Stimulated activated CD8-positive, alpha-beta memory T cell treated with anti-CD3 and anti-CD28 coated beads, Interleukin-4, amount 100 ng/mL, for 1 hour (primary cell): ENCODE measurements around the gene CCBE1.

Experiments used
- DNase-seq, 2 donors: peaks; one replicate each; pipeline ENCODE4 v3.0.0-alpha.2; 2020; ENCODE audit warnings: low read depth in 2 of 2, low spot score in 1 of 2

The CCBE1 gene

DNA sequence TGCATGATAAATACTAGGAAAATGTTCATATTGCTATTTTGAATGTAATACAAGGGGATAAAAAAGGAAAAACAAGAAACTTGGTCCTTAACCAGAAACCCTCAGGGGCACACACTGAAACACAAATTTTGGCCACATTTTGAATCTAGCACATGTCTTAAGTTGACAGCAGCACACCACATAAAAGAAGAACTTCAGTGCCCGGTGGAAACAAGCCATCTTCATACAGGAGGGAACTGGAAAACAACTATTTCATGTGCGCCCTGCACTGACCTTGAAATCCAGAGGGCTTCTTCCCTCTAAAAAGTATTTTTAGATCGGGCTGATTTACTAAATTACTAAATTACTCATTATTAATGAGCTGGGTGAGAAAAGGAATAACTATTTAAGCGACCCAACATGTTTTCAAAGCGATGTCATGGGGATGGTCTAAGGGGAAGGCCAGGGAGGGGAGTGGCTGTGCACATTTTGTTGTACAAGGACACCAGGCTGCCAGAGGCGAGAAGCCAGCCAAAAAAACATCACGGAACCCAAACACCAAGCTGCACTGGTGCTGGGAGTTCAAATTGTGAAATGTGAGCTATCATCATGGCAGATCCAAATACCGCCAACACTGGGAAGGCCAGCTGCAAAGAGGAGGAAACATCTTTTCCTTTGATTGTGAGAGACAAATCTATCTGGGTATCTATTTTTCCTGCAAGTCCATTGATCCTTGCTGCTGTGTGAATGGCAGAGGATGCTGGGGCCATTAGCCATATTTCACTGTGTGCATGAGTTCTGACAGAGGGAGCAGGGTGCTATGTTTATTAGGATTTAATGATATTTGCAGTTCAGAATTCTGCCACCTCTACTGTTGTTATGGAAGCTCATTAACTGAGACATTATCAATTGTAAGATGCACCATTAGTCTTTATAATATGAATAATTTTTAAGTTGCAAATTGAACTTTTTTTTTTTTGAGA, 187.5 kb downstream of the CCBE1 start:
- DNase-seq: no peak

DNA sequence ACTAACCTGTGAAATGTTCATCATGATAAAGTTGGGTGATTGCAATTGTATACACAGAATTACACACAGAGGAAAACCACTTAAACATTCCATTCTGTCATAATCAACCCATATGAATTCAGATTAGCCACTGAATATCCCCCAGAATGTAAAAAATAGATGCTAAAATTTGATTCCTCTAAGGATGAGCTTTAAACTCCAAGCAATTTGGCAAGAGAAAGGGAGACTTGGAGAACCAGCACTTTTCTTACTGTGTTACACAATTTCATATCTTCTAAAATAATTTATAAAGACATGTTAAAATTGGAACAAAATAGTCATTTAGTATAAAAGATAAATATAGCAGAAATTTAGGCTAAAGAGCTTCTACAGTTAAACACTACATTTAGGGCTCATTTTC, 191.9 kb downstream of the CCBE1 start:
- DNase-seq: no peak

DNA sequence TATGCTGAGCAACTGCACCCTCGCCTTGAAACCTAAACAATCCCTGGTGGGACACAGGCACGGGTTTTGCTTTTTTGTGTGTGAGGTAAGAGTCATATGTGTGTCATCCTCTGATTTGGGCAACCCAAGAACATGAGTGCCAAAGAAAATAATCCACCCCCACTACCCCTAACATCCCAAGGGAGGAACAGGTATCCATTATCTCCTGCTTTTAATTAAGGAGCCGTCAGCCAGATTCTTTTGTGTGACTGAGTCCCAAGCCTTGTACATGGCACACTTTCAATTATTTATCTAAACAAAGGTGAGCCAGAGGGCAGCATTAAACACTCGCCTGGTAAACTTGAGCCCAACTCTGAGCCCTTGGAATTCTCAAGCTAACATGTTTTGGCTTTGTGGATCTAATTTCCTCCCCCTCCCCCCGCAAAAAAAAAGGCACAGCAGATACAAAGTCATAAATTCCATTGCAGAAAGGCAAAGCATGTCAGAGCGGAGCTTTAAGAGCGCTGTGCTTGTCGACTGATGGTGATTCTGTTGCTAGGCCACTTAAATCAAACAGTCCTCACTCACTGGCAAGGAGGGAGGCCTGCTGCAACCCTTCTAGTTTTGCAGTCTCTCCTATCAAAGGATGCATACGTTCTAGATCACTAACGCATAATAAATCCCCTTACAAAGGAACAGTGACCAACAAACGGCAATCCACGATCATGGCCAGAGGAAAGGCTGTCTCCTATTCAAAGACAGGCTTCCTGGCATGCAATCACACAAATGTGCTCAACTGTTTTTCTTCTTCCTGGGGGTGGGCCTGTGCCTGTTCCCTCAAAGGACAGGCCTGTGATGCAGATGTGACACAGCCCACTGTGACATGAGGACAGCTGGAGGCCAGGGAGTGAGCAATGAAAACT, 194.7 kb downstream of the CCBE1 start:
- DNase-seq: no peak

DNA sequence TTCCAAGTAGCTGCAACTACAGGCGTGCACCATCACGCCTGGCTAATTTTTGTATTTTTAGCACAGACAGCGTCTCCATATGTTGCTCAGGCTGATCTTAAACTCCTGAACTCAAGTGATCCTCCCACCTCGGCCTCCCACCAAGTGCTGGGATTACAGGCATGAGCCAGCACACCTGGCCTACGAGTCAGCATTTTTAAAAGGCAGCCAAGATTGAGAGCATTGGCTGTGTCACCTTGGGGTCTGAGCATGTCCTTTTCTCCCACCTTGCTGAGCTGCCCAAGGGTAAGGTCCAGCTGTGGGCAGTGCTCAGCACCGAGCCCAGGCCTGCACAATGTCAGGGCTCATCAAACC, 195.3 kb downstream of the CCBE1 start:
- DNase-seq: no peak

DNA sequence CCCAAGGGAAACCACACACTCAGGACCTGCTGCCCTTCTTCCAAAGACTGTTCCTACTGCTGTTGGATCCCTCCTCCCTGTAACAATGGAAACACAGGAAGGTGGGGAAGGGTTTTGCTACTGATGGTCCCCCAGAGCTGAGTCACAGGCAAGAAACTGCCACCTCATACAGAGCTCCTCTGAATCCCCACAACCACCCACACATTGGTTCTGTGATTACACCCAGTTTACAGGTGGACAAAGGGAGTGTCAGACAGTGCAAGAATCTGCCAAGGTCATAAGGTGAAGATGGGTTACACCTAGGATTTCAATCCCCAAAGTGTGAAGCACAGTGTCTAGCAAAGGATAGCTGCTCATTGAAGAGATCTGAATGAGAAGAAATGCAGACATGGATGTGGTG, 196.5 kb downstream of the CCBE1 start:
- DNase-seq: no peak

DNA sequence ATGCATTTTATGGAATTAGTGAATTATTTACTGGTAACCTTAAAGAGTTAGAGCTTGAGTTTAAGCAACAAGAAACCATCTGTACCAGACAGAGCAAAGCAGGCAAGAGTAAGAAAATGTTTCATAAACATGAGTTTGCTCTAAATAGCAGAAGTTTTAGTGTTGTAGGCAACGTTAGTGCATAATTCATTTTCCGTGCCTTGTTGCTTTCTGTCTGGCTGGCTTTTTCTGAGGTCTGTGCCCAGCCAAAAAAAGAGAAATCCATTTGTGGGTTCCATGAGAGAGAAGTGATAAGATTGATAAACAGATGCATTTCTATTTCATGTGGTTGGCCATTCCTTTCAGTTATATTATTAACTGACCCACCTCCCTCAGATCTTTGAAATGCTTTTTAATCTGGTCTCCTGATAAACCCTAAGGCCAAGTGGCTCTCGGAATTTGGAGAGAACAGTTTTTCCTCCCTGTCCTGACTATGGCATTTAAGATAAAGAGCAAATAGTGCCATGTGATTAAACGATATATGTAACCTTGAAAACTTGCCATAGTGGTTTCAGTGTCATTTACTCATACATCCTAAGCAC, 198.6 kb downstream of the CCBE1 start:
- no peak for DNase-seq

DNA sequence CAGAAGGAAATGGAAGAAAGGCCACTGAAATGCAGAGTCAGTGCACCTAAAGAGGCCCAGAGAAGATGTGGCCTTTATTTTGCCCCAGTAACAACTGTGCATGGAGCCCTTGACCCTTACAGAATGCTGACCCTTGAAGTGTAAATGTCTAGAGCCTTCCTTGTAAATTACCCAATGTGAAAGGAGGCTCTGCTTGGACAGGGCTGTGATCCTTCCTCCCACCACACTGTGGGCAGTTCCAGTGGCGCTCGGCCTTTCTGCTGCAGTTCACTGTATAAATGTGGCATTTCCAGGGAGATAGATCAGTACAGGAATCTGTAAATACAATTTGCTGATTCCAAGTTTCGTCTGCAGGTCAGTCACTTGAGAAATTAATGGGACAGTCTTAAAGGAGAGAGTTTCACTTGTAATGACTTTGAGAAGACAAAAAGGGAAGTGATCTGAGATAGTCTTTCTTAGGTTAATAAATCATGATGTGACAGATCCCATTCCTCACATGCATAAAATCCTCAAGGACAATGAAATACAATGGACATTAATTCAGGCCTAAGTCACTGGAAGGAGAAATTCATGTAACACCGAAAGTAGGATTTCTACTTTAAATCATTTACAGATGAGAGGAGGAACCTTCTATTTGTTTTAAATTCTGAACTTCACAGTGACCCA, 204.3 kb downstream of the CCBE1 start:
- no peak for DNase-seq

DNA sequence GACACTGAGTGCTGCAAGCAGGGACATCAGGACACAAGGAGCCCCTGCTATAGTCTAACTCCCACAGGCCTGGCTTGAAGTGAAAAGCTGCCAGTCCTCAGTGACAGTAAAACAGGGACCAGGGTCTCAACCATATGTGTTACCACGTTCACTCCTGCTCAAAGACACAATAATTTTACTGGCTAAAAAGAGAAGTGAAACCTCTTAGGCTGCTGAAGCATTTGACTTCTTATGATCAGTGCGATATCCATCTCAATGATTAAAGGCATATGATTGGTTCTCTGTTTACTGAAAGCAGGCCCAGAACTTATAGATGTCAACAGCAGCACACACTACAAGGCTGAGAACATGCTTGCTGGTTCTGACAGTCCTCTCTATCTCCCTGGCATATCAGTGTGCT, 208.3 kb downstream of the CCBE1 start:
- no peak for DNase-seq

DNA sequence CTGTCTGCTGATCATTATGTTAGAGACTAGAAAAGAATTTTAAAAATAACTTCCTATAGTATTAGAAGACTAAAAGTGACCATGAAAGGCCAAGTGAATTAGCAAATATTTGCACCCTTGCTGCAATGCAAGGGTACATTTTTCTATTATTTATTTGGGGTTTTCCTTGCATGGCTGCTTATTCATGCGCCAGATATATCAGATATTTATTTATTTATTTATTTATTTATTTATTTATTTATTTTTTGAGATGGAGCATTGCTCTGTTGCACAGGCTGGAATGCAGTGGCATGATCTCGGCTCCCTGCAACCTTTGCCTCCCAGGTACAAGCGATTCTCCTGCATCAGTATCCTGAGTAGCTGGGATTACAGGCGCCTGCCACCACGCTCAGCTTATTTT, 211.8 kb downstream of the CCBE1 start:
- no peak for DNase-seq

DNA sequence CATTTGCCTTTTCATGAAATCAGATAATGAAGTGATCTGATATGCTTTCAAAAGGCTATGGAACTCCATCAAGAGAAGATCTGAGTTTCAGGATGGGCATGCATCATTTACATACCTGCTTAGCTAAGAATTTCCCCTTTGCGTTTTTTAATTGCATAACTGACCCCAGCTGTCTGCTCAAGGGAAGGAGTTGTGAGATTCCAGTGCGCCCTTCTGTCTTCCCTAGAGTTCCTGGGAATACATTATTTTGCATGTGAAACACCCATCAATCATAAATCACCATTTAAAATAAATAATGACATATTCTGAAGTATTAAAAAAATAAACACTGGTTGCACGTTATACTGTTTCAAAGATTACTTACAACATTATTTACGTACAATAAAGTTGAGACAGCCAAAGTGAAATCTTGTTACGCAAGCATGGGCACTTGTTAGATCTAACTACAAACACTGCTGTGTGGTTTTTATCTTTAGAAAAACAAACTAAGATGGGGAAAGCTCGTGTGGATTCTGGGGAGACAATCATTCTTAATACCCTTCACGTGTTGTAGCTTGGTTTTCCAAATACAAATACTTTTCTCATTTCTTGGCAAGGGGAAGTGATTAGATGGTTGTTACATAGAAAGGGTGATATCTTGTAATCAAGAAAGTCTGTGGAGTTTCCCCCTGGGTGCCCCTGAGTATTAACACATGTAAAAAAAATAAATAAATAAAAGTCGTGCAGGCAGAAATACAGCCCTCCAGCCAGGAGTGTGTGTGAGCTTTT, 212.5 kb downstream of the CCBE1 start:
- no peak for DNase-seq

DNA sequence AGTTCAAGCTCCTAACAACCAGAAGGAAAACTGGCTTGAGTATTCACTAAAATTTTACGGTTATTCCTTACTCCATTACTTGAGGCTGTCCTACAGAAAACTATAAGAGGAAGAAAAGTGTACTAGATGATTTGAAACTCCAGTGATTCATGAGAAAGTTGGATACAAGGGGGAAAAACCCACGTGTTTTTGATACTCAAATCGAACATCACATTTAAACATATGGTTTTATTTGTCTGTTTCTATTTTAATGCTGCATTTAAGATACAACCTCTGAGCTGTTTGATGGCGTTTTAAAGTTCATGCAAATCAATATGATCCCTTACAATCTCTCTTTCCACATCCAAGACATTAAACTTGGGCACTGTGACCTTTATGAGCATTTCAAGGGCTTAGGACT, 213.1 kb downstream of the CCBE1 start:
- no peak for DNase-seq

DNA sequence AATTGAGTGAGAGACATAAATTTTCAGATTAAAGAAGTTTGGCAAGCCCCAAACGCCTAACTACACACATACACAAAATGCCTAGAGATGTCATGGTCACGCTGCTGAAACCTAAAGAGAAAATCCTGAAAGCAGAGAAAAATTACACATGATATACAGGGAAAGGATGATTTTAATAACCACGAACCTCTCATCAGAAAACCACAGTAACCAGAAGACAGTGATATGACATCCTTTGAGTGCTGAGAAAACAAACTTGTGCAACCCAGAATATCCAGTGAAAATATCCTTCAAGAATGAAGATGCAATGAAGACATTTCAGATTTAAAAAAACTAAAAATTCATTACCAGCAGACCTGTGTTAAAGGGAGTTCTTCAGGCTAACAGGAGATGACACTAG, 215.8 kb downstream of the CCBE1 start:
- DNase-seq: no peak

DNA sequence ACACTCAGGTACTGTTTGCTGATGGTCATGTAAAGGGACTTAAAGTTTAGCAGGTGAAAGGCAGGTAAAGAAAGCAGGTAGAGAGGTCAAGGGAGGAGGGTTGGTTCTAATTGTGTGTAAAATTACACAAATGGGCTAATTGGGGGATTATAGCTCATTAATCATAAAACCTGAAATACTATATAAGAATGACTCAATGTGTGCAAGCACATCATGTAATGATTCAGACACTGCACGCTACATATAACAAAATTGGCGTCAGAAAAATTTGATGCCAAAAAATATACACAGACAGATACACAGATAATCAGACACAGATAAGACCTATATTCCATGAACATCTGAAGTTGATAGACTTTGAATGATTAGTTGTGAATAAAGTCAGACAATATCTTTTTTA, 217.4 kb downstream of the CCBE1 start:
- DNase-seq: no peak

DNA sequence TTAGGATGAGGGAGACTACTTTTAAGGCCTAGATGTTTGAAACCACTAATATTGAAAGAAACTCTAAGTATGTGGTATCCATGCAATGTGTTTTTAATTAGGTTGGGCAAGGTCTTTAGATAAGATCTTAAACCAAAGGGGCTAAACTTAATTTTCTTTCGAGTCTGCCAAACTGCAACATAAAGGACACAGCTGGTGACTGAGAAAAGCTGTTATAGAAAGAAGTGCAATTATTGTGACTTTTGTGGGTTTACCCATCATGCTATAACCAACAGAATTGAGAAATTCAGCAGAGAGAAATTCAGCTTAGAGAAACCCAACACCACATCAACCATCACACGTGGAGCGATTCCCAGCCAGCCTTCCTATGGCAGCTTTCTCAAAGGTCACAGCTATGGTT, 218.6 kb downstream of the CCBE1 start:
- DNase-seq: no peak

DNA sequence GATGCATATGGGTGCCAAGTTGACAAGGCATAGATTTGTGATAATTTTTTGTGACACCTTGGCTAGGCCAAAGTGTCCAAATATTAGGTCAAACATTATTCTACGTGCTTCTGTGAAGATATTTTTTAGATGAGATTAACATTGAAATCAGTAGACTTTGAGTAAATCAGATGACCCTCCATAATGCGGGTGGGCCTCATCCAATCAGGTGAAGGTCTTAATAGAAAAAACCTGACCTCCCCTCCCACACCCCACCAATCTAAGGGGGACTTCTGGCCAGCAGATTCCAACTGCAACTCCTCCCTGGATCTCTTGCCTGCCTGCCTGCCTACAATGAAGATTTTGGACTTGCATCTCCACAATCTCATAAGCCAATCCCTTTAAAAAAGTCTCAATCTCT, 219.4 kb downstream of the CCBE1 start:
- DNase-seq: no peak

DNA sequence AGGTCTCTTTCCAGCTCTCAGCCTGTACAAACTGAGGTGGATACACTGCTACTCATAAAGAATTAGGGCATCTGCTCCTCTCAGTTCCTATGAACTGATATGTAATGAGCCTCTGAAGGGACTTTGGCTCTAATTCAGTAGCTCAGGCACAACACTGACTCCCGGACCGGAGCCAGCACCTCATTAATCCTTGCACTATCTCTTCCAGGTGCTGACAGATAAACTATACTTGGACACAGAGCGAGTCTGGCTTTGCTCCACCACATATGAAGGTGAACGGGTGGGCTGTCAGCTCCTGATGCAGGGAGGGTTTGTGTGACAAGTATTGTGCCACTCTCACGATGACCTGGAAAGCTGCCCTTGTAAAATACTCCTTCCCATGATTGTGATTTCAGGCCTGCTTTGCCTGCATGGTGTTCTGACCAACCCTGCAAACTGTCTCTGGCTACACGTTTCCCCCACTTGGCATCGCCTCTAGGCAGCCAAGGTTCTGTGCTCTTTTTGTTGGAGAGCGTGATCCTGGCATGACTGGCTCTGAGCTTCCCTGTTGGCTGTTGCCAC, 226.6 kb downstream of the CCBE1 start:
- no peak for DNase-seq

DNA sequence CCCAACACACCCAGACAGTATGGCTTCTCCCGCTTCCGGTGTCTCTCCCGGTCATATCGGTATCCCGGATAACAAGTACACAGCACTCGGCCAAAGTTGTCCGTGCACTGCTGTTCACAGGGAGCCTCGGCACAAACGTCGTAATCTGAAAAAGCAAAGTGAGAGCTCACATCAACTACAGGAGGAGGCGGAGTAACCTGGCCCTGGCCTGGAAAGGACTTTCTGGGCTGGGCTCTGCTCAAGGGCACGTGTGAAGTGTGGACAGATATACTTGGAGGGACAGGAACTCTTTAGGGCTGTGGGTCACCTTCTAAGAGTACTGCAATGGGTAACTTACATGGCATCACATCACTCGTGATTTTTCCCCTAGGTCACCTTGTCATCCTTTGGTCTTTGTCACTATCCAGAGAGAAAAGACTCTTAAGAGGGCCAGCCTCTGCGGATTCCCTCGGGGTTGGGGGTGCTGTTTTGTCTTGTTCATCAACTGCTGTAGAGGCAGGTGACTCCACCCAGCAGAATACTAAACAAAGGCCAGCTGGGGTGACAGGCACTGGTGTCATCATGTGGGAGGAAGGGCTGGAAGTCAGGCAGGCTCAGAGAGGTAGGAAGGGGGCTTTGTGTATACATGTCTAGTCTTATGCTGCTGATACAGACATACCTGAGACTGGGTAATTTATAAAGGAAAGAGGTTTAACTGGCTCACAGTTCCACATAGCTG, 227.6 kb downstream of the CCBE1 start:
- no peak for DNase-seq

DNA sequence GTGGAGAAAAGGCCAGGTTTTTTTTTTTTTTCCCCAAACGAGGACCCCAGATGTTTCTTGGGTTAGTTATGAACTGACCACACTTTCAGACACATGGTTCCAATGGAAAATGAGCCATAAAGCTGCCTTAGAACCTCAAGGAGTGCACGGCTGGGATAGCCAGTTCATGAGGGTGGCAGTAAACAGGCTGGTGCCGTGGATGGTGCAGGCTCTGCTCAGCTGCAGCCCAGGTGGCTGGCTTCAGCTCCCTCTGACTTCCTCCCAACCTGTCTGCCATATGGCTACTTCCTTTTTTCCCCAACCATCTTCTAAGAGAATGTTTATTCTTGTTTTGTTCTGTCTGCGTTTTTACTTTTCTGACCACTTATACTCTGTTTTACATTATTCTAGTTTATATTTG, 228.4 kb downstream of the CCBE1 start:
- DNase-seq: no peak

DNA sequence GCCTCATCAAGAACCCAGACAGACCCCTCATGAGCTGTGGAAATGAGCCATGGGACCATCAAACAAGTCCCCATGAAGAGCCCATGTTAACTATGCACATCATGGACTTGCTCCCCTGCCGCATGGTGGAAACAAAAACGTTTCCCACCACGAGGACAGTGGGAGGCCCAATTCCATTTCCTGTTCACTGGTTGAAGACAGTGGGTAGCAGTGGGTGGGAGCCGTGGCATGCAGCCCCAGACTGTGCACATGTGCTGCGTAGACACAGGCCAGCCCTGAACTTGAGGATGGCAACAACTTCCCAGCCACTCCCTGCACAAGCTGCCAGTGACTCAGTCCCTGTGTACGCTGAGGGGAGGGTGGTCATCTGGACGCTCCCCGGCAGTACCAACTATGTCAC, 229.7 kb downstream of the CCBE1 start:
- DNase-seq: no peak

DNA sequence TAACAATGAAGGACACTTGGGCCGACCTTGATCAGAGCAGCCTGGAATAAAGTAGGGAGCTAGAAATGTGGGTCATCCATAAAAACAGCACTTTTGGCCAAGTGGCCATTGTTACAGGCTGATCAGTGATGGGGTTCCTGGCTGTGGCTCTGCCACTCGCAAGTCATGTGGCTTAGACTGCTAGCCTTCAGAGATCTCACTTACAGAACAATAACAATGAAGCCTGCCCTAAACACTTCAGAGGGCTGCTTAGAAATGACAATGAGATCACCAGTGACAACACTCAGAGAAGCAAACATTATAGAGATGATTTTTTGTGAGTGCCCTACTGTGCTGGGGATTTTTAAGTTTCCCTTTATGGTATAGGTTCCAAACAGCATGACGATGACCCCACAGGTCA, 230.2 kb downstream of the CCBE1 start:
- DNase-seq: no peak
